ENCODE data around the gene MRNIP. TPM values are rescaled to one million over a fixed set of nuclear protein-coding genes. Genes with fewer than 3 reads are reported as not detected.

MRNIP gene
- total and polyA plus RNA-seq, 9 donors: 10.7 to 20.2 (median 15.9) TPM

DNA sequence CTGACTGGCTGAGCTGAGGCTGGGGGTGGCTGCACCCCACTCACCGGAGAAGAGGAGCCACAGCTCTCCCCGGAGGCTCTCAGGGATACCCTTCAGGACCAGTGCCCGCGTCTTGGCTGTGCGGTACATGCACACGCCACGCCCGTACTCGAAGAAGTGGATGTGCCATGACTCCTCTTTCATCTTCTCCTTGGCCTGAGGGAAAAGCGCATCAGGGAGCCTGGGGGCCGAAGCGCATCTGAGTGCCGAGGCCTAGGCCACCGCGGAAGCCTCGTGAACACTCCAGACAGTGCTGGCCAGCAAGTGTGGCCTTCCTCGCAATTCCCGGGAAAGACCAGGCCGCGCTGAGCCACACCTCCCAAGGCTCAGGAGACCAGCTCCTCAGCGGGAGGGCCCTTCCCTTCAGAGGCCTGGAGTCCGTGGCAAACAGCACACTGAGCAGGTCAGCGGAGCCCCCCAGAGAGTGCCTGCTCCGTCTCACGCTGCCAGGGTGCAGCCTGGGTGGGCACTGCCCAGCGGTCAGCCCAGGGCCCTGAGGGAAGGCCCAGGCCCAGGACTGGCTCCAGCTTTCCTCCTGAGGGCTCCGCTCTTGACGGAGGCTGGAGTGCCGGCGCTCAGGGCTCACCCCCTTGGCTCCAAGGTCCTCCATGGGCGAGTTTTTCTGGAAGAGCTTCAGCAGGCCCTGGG is 20.5 kb upstream of the MRNIP start:
- Histone ChIP-seq H3K9me3 (replicated peaks; ENCODE audit: control insufficient read depth, low read depth, low read length) (peaks cover 17% of the 10 kb centered on the region), H3K4me1 (ENCODE audit: control insufficient read depth, insufficient read depth, low read length) (no peaks in the 10 kb centered on the region), H3K27me3 (ENCODE audit: control insufficient read depth, insufficient read depth, low read length) (no peaks in the 10 kb centered on the region), H3K27ac (ENCODE audit: low read length) (no peak overlapping the region), H3K4me3 (ENCODE audit: low read length) (no peak overlapping the region), H3K36me3 (ENCODE audit: control insufficient read depth, insufficient read depth, low read length) (peaks cover 73% of the 10 kb centered on the region)
- DNase-seq: no peak
- WGBS (ENCODE audit: insufficient coverage): 91% methylated on average over 29 of the region's 31 CpGs

DNA sequence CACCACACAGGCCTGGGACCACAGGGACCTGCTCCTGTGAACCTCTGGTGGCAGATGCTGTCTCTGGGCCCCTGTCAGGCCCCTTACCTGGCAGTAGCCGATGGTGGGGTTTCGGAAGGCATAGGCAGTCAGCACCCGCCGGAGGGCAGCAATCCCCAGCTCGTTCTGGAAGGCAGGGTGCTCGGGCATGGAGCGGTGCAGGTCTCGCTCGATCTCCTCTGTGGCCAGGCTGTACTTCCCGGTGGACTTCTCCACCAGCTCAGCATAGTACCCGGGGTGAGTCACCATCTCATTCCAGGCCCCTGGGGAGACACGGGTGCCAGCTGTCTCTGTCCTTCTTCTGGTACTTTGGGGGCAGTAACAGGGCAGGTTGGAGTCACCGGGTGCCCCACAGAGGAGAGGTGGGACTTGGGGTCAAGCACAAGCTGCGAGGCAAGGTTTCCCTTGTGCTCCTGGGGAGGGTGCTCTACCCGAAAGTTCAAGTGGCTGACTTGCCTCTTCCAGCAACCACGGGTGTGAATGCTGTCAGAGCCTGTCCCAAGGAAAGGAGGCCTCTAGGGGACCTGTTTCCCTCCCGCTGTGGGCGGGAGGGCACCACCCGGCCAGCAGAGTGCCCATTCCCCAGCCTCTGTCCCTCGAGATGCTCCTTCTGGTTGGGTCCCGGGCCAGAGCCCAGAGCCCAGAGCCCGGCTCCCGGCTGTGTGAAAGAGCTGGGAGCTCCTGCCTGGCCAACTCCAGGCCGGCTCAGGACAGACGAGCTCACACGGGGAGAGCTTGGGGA is 19.8 kb upstream of the MRNIP start:
- H3K27me3 ChIP-seq (ENCODE audit: control insufficient read depth, insufficient read depth, low read length): no peaks in the 10 kb centered on the region
- WGBS (ENCODE audit: insufficient coverage): 94% methylated on average over 24 of the region's 26 CpGs
- DNase-seq: no peak
- H3K4me3 ChIP-seq (ENCODE audit: low read length): no peak overlapping the region
- no peak overlapping the region for H3K27ac ChIP-seq (ENCODE audit: low read length)
- H3K4me1 ChIP-seq (ENCODE audit: control insufficient read depth, insufficient read depth, low read length): no peaks in the 10 kb centered on the region
- peaks cover 10% of the 10 kb centered on the region for H3K9me3 ChIP-seq (replicated peaks; ENCODE audit: control insufficient read depth, low read depth, low read length)
- peaks cover 74% of the 10 kb centered on the region for H3K36me3 ChIP-seq (ENCODE audit: control insufficient read depth, insufficient read depth, low read length)

GRCh38 chr5:179876610-179876952 is 18.0 kb upstream of the MRNIP start:
- no peaks in the 10 kb centered on the region for H3K9me3 ChIP-seq (replicated peaks; ENCODE audit: control insufficient read depth, low read depth, low read length)
- H3K27me3 ChIP-seq (ENCODE audit: control insufficient read depth, insufficient read depth, low read length): no peaks in the 10 kb centered on the region
- H3K27ac ChIP-seq (ENCODE audit: low read length): no peak overlapping the region
- H3K36me3 ChIP-seq (ENCODE audit: control insufficient read depth, insufficient read depth, low read length): peaks cover 79% of the 10 kb centered on the region
- DNase-seq: no peak
- WGBS (ENCODE audit: insufficient coverage): 100% methylated on average over 1 of the region's 3 CpGs
- no peak overlapping the region for H3K4me3 ChIP-seq (ENCODE audit: low read length)
- H3K4me1 ChIP-seq (ENCODE audit: control insufficient read depth, insufficient read depth, low read length): peaks cover 4% of the 10 kb centered on the region

DNA sequence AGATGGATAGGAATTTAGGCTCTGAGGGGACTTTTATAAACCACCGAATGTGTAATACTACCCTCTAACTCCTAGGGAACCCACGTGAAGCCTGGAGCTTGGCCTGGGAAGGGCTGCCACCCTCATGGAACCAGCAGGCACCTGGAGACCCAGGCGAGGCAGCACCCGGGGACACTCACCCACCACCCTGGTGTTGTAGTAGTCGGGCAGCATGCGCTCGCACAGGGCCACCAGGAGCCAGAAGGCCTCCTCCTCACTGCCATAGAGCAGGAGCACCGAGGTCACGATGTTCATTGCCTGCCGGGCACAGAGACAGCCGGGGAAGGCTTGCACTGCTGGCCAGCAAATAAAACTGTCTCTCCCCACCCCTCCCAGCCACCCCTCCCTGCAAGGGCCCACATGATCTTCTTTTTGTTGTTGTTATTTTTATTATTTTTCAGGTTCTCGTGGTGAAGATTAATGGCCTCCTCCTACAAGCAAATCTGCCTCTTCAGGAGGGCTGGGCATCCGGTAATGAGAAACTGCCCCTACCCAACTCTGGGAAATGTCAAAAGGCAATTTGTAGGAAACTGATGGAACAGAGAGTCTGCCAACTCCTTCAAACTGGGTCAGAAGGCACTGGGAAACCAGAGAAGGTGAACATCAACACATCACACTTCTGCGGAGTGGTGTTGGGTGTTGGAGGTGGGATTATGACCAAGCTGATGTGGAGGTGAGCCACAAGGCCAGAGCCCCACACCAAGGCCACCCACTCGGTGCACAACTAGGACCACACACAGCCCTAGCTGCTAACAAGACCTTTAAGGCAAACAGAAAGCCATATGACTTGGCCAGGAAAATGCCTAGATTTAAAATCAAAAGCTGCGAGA is 17.4 kb upstream of the MRNIP start:
- no peak overlapping the region for H3K27ac ChIP-seq (ENCODE audit: low read length)
- 93% methylated on average over 6 of the region's 16 CpGs for WGBS (ENCODE audit: insufficient coverage)
- no peak overlapping the region for H3K4me3 ChIP-seq (ENCODE audit: low read length)

GRCh38 chr5:179874536-179875292 is 16.1 kb upstream of the MRNIP start:
- WGBS (ENCODE audit: insufficient coverage): 94% methylated on average over 26 of the region's 28 CpGs
- Histone ChIP-seq H3K27ac (ENCODE audit: low read length) (no peak overlapping the region), H3K36me3 (ENCODE audit: control insufficient read depth, insufficient read depth, low read length) (peaks cover 86% of the 10 kb centered on the region), H3K9me3 (replicated peaks; ENCODE audit: control insufficient read depth, low read depth, low read length) (no peaks in the 10 kb centered on the region), H3K4me3 (ENCODE audit: low read length) (no peak overlapping the region), H3K27me3 (ENCODE audit: control insufficient read depth, insufficient read depth, low read length) (no peaks in the 10 kb centered on the region), H3K4me1 (ENCODE audit: control insufficient read depth, insufficient read depth, low read length) (peaks cover 4% of the 10 kb centered on the region)
- no peak for DNase-seq

More for the DNA sequence above, 17.4 kb upstream of the MRNIP start:
- H3K9me3 ChIP-seq (replicated peaks; ENCODE audit: control insufficient read depth, low read depth, low read length): no peaks in the 10 kb centered on the region
- H3K27me3 ChIP-seq (ENCODE audit: control insufficient read depth, insufficient read depth, low read length): no peaks in the 10 kb centered on the region
- DNase-seq: no peak
- H3K4me1 ChIP-seq (ENCODE audit: control insufficient read depth, insufficient read depth, low read length): peaks cover 4% of the 10 kb centered on the region
- peaks cover 80% of the 10 kb centered on the region for H3K36me3 ChIP-seq (ENCODE audit: control insufficient read depth, insufficient read depth, low read length)

GRCh38 chr5:179874136-179874535 is 15.5 kb upstream of the MRNIP start:
- DNase-seq: no peak
- H3K9me3 ChIP-seq (replicated peaks; ENCODE audit: control insufficient read depth, low read depth, low read length): no peaks in the 10 kb centered on the region
- WGBS (ENCODE audit: insufficient coverage): 83% methylated on average over 3 of the region's 3 CpGs
- H3K36me3 ChIP-seq (ENCODE audit: control insufficient read depth, insufficient read depth, low read length): peaks cover 85% of the 10 kb centered on the region
- H3K4me3 ChIP-seq (ENCODE audit: low read length): no peak overlapping the region
- H3K27me3 ChIP-seq (ENCODE audit: control insufficient read depth, insufficient read depth, low read length): no peaks in the 10 kb centered on the region
- H3K27ac ChIP-seq (ENCODE audit: low read length): no peak overlapping the region
- peaks cover 4% of the 10 kb centered on the region for H3K4me1 ChIP-seq (ENCODE audit: control insufficient read depth, insufficient read depth, low read length)

GRCh38 chr5:179873588-179874110 is 15.0 kb upstream of the MRNIP start:
- peaks cover 4% of the 10 kb centered on the region for H3K4me1 ChIP-seq (ENCODE audit: control insufficient read depth, insufficient read depth, low read length)
- no peaks in the 10 kb centered on the region for H3K27me3 ChIP-seq (ENCODE audit: control insufficient read depth, insufficient read depth, low read length)
- no peak for DNase-seq
- H3K9me3 ChIP-seq (replicated peaks; ENCODE audit: control insufficient read depth, low read depth, low read length): no peaks in the 10 kb centered on the region
- peaks cover 84% of the 10 kb centered on the region for H3K36me3 ChIP-seq (ENCODE audit: control insufficient read depth, insufficient read depth, low read length)
- H3K27ac ChIP-seq (ENCODE audit: low read length): no peak overlapping the region
- H3K4me3 ChIP-seq (ENCODE audit: low read length): no peak overlapping the region
- WGBS (ENCODE audit: insufficient coverage): 94% methylated on average over 4 of the region's 7 CpGs

GRCh38 chr5:179872828-179873575 is 14.4 kb upstream of the MRNIP start:
- H3K9me3 ChIP-seq (replicated peaks; ENCODE audit: control insufficient read depth, low read depth, low read length): no peaks in the 10 kb centered on the region
- no peak for DNase-seq
- no peaks in the 10 kb centered on the region for H3K27me3 ChIP-seq (ENCODE audit: control insufficient read depth, insufficient read depth, low read length)
- H3K27ac ChIP-seq (ENCODE audit: low read length): no peak overlapping the region
- no peak overlapping the region for H3K4me3 ChIP-seq (ENCODE audit: low read length)
- WGBS (ENCODE audit: insufficient coverage): 94% methylated on average over 7 of the region's 14 CpGs
- peaks cover 4% of the 10 kb centered on the region for H3K4me1 ChIP-seq (ENCODE audit: control insufficient read depth, insufficient read depth, low read length)
- H3K36me3 ChIP-seq (ENCODE audit: control insufficient read depth, insufficient read depth, low read length): peaks cover 81% of the 10 kb centered on the region

Data from muscle of leg (tissue), 11 donors.